ENCODE results near the gene SV2C.

Gene SV2C

DNA sequence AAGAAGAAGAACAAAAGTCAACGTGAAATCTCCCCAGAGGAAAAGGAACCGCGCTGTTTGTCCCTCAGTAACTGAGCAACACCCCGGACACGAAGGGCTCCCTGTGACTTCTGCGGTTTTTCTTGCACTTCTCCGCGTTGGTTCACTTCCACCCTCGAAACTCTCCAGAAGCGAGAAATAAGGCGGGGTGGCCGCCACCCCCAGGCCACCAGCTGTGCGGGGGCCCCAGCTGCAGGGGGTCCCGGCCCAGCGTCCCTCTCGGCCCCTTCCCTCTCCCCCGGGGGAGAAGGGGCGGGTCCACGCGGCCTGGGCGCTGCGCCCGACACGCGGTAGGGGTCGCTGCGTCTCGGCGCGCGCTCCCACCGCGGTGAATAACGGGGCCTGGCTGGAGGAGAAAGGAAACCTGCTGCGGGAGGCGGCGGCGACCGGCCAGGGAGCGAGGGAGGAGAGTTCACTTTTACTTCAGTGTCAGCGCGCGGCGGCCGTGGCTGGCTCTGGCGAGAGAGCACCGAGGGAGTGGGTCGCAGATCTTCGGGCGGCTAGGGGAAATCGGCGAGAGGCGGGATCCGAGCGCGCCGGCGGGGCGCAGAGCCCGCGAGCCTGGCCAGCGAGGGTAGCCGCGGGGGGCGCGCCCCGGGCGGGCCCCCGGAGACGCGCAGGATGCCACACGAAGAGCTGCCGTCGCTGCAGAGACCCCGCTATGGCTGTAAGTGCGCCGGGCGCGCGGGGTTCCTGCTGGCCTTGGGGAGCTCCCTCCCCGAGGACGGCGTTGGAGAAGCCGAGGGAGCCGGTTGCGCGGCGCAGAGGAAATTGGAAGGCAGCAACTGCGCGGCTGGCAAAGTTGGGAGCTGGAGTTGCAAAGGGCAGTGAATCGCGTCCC lies 319.9 kb downstream of the SV2C start, which contains the start of gene IQGAP2 (continued):
- TF ChIP-seq ZNF76 (tag by site-specific recombination; IDR thresholded peaks at IDR 0.05; ENCODE audit: borderline replicate concordance, low read depth) (peak; percentile 82), REST (tag by site-specific recombination; IDR thresholded peaks at IDR 0.05) (no peak), ZNF561 (tag by site-specific recombination; IDR thresholded peaks at IDR 0.05; ENCODE audit: borderline replicate concordance) (peak; percentile 75; the same call in 1 of the 2 replicates), OVOL3 (tag by site-specific recombination; IDR thresholded peaks at IDR 0.05) (peak; percentile 79; the same call in 1 of the 2 replicates), SCRT2 (tag by site-specific recombination; IDR thresholded peaks at IDR 0.05) (peak; percentile 51; the same call in 1 of the 2 replicates), ZNF596 (tag by site-specific recombination; IDR thresholded peaks at IDR 0.05) (0 out of 2 replicates have a peak, but pooled peaks have one; percentile 9), ZNF785 (tag by site-specific recombination; IDR thresholded peaks at IDR 0.05) (peak; percentile 78; the same call in 1 of the 2 replicates), ZIC2 (tag by site-specific recombination; IDR thresholded peaks at IDR 0.05) (peak; percentile 99), ZNF610 (tag by site-specific recombination; IDR thresholded peaks at IDR 0.05; ENCODE audit: borderline replicate concordance) (peak; percentile 67; the same call in 1 of the 2 replicates), ZNF341 (tag by site-specific recombination; IDR thresholded peaks at IDR 0.05; ENCODE audit: low read depth) (0 out of 2 replicates have a peak, but pooled peaks have one; percentile 5), ZFP69B (tag by site-specific recombination; IDR thresholded peaks at IDR 0.05) (peak; percentile 66), ZNF223 (tag by site-specific recombination; IDR thresholded peaks at IDR 0.05) (no peak), SP3 (tag by site-specific recombination; IDR thresholded peaks at IDR 0.05) (peak; percentile 64; the same call in 1 of the 2 replicates), KLF16 (tag by site-specific recombination; IDR thresholded peaks at IDR 0.05) (peak; percentile 61), ZNF558 (tag by site-specific recombination; IDR thresholded peaks at IDR 0.05) (peak; percentile 46; the same call in 1 of the 2 replicates), ZFP37 (tag by site-specific recombination; IDR thresholded peaks at IDR 0.05) (peak; percentile 73; the same call in 1 of the 2 replicates), ZBTB8A (tag by site-specific recombination; IDR thresholded peaks at IDR 0.05) (peak; percentile 80), ZNF571 (tag by site-specific recombination; IDR thresholded peaks at IDR 0.05) (no peak), PRDM10 (tag by site-specific recombination; IDR thresholded peaks at IDR 0.05) (peak; percentile 81), GLI4 (tag by site-specific recombination; IDR thresholded peaks at IDR 0.05) (0 out of 2 replicates have a peak, but pooled peaks have one; percentile 6), ZNF354C (tag by site-specific recombination; IDR thresholded peaks at IDR 0.05; ENCODE audit: borderline replicate concordance, low read depth) (no peak), SP7 (tag by site-specific recombination; IDR thresholded peaks at IDR 0.05) (no peak; the same call in none of the 2 replicates), ZNF174 (tag by site-specific recombination; IDR thresholded peaks at IDR 0.05) (no peak)
- TF ChIP-seq, protein P1, sequence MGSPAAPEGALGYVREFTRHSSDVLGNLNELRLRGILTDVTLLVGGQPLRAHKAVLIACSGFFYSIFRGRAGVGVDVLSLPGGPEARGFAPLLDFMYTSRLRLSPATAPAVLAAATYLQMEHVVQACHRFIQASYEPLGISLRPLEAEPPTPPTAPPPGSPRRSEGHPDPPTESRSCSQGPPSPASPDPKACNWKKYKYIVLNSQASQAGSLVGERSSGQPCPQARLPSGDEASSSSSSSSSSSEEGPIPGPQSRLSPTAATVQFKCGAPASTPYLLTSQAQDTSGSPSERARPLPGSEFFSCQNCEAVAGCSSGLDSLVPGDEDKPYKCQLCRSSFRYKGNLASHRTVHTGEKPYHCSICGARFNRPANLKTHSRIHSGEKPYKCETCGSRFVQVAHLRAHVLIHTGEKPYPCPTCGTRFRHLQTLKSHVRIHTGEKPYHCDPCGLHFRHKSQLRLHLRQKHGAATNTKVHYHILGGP (tag by site-specific recombination; IDR thresholded peaks at IDR 0.05) = no peak

Data from HEK293 (cell line).